ENCODE measurements around the gene RASAL3. TPM values are rescaled to one million over a fixed set of nuclear protein-coding genes. Genes with fewer than 3 reads are reported as not detected.

The RASAL3 gene
- total and polyA plus RNA-seq, 2 of the 8 experiments (the other 6 are each of a cell fraction or from before 2014, with no cell fraction given): 0.19 to 0.63 TPM

GRCh38 chr19:15426485-15427349, 37.6 kb downstream of the RASAL3 start (continued):
- TF ChIP-seq SUZ12 (IDR thresholded peaks at IDR 0.05; ENCODE audit: low read length) (no peak), FOSL1 (IDR thresholded peaks at IDR 0.05; ENCODE audit: insufficient read depth, low read depth, low read length) (no peak), TEAD4 (IDR thresholded peaks at IDR 0.05; ENCODE audit: low read depth, low read length) (no peak), RXRA (IDR thresholded peaks at IDR 0.05; ENCODE audit: insufficient read depth, low read depth, low read length) (no peak), PHF8 (conservative IDR thresholded peaks at IDR 0.05; ENCODE audit: low read depth, low read length) (no peak)

Measured in H1 (cell line).